DLD1 (cell line): Measurements from ENCODE around the gene GPR52.

Source experiments
- in situ Hi-C: cut with HindIII; loops from 2 replicates; pipeline ENCODE4 v1.10.0; 2017; ENCODE audit warnings: low sequenced_read_pairs

GPR52 gene

GRCh38 chr1:174465855-174466254 lies 18.1 kb downstream of the GPR52 start:
- in situ Hi-C loops = no loop called here

- in situ Hi-C loops = no loop called here
These were observed 18.8 kb downstream of the GPR52 start for GRCh38 chr1:174466607-174467006.

DNA sequence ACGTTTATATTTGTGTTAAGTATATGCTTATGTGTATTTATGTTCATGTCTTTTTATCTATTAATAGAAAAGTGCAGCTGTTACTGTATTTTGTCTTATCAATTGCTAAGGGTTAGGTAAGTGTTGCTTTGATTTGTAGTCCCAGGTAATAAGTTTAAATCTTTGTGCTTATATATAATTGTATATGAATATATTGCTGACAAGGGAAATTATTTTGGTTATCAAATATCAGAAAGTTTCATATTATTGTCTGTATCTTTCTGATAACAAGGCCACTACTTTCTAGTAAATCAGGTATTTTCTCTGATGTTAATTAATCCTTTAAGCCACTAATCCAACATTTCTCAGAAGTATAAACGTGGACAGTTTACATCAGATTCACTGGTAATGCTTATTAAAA lies 21.3 kb downstream of the GPR52 start:
- in situ Hi-C loops = no loop called here

DNA sequence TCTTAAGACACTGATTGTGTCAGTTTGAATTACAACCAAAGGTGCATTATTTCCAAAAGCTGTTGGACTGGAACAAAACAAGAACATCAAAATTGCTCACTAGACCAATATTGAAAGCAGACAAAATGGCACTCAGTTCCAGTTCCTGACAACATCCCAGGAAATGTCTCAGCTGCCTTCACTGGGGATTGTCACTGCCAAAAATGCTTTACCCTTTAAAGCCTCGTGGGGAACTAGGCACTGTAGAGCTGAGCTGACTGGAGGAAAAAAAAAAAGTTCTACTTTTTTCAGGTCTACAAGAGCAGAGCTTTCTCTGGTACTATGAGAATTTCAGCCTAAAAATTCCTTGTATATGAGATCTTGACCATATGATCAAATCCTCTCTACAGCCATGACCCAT lies 21.9 kb downstream of the GPR52 start:
- in situ Hi-C loops = no loop called here

GRCh38 chr1:174479281-174479680 lies 31.5 kb downstream of the GPR52 start:
- in situ Hi-C loops = no loop called here

GRCh38 chr1:174480324-174480723 lies 32.6 kb downstream of the GPR52 start:
- in situ Hi-C loops = no loop called here

- in situ Hi-C loops = no loop called here
These were observed 43.8 kb downstream of the GPR52 start for GRCh38 chr1:174491606-174492005.

- in situ Hi-C loops = no loop called here
These were observed 49.7 kb downstream of the GPR52 start for GRCh38 chr1:174497478-174497877.
